Testis (tissue), 2 donors: ENCODE measurements around the gene FBXO31.

Experiments used
- CTCF ChIP-seq, 3 experiments: fragments of 450-650 bp in 2 of 3; fragments of 200-600 bp in 1 of 3; sonication (generic) in 1 of 3; IDR thresholded peaks; one replicate each; pipeline ENCODE4 v1.5.1; 2016 to 2019; ENCODE audit warnings: antibody characterized with exemption in 3 of 3, mild to moderate bottlenecking in 2 of 3, moderate library complexity in 1 of 3
- POLR2A ChIP-seq: fragments of 450-650 bp; IDR thresholded peaks from one replicate; pipeline ENCODE4 v1.6.1; 2017; ENCODE audit warnings: antibody characterized with exemption, mild to moderate bottlenecking, moderate library complexity

GRCh38 chr16:87368029-87368770, 15.4 kb downstream of the FBXO31 start:
- no peak for TF ChIP-seq CTCF (IDR thresholded peaks at IDR 0.05)
- no peak for TF ChIP-seq POLR2A
